LNCAP (cell line): ENCODE data around the gene MACROD2.

ENCODE experiments used
- TF ChIP-seq, protein P1 (sequence below): fragments of 450-650 bp; IDR thresholded peaks from 2 replicates; pipeline ENCODE4 v1.5.1; 2017; ENCODE audit warnings: mild to moderate bottlenecking

MACROD2 gene

GRCh38 chr20:14829906-14830305, 834.6 kb downstream of the MACROD2 start:
- TF ChIP-seq, protein P1, sequence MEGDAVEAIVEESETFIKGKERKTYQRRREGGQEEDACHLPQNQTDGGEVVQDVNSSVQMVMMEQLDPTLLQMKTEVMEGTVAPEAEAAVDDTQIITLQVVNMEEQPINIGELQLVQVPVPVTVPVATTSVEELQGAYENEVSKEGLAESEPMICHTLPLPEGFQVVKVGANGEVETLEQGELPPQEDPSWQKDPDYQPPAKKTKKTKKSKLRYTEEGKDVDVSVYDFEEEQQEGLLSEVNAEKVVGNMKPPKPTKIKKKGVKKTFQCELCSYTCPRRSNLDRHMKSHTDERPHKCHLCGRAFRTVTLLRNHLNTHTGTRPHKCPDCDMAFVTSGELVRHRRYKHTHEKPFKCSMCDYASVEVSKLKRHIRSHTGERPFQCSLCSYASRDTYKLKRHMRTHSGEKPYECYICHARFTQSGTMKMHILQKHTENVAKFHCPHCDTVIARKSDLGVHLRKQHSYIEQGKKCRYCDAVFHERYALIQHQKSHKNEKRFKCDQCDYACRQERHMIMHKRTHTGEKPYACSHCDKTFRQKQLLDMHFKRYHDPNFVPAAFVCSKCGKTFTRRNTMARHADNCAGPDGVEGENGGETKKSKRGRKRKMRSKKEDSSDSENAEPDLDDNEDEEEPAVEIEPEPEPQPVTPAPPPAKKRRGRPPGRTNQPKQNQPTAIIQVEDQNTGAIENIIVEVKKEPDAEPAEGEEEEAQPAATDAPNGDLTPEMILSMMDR = no peak

DNA sequence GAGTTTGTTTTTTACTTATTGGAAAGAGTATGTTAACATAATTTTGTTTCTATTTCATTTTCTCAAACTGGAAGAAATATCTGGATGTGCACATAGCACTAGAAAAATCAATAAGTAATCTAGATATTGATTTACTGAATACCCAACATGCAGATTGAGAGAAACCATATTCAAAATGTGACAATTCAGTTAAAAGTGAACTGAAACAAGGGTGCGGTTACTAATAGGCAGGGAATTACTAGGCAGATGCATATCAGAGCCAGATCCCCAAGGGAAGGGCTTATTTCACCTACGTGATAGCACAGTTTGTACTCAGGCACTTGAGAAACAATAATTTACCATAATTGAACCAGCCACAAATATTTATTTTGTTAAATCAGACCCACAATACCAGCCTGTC, 835.1 kb downstream of the MACROD2 start:
- TF ChIP-seq, protein P1 = no peak

- TF ChIP-seq, protein P1 = no peak
Observed at GRCh38 chr20:14830899-14831298, 835.6 kb downstream of the MACROD2 start.

DNA sequence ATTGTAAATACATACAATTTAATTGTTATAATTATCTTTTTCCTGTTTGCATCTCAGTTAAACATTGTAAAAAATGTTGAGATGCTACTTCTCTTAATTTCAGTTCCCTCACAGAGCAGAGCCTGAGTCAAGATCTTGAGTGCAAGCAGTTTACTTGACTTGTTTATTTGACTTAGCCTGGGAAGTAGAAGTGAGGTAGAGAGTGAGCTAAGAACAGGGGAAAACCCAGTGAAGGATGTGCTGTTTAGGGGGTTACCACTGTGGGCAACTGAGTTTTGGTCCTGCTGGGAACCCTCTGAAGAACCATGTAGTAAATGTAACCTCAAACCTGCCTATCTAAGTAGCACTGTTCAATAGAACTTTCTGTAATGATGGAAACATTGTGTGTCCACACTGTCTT, 837.3 kb downstream of the MACROD2 start:
- TF ChIP-seq, protein P1 = no peak

- TF ChIP-seq, protein P1 = no peak
Observed at GRCh38 chr20:14838663-14839628, 843.6 kb downstream of the MACROD2 start.

GRCh38 chr20:14845199-14846160, 850.2 kb downstream of the MACROD2 start:
- TF ChIP-seq, protein P1 = no peak

GRCh38 chr20:14848806-14849205, 853.5 kb downstream of the MACROD2 start:
- TF ChIP-seq, protein P1 = no peak
